Hepatocyte (in vitro differentiated cells): ENCODE results near the gene NPAS2.

Experiments
- EZH2 ChIP-seq: fragments of 200-600 bp; sonication (generic); IDR thresholded peaks from 2 replicates; pipeline ENCODE4 v1.6.1; 2016; ENCODE audit warnings: antibody characterized with exemption, mild to moderate bottlenecking, borderline replicate concordance
- TF ChIP-seq, protein P1 (sequence below): fragments of 200-600 bp; sonication (generic); IDR thresholded peaks from 2 replicates; pipeline ENCODE4 v1.5.1; 2016; ENCODE audit warnings: antibody characterized with exemption, mild to moderate bottlenecking; ENCODE audit not compliant: poor library complexity

DNA sequence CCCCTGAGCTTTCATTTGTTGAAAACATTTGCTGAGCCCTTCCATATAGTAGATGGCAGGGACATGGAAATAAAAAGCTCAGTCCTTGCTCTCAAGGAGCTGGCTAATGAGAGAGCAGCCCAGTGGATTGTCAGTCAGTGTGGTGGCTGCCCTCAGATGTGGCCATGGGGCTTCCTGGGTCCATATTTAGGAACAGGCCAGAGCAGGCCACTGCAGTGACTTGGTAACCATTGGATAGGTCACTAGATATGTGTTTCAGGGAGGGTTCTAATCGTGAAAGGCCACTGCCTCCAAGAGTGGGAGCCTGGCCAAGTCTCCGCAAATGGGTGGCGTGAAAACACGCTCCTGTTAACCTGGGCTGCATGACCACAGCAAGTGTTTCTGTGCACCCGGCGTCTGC, 37.4 kb downstream of the NPAS2 start:
- TF ChIP-seq, protein P1, sequence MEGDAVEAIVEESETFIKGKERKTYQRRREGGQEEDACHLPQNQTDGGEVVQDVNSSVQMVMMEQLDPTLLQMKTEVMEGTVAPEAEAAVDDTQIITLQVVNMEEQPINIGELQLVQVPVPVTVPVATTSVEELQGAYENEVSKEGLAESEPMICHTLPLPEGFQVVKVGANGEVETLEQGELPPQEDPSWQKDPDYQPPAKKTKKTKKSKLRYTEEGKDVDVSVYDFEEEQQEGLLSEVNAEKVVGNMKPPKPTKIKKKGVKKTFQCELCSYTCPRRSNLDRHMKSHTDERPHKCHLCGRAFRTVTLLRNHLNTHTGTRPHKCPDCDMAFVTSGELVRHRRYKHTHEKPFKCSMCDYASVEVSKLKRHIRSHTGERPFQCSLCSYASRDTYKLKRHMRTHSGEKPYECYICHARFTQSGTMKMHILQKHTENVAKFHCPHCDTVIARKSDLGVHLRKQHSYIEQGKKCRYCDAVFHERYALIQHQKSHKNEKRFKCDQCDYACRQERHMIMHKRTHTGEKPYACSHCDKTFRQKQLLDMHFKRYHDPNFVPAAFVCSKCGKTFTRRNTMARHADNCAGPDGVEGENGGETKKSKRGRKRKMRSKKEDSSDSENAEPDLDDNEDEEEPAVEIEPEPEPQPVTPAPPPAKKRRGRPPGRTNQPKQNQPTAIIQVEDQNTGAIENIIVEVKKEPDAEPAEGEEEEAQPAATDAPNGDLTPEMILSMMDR: no peak
- TF ChIP-seq EZH2: no peak
